HFF-Myc (cell line): Measurements from ENCODE around the gene KCND3.

ENCODE experiments used
- DNase-seq: peaks from one replicate; pipeline ENCODE4 v3.0.0-alpha.2; 2011; ENCODE audit warnings: low read depth; ENCODE audit errors: extremely low read depth
- H3K4me3 ChIP-seq: replicated peaks from 2 replicates; pipeline ENCODE4 v1.5.1; 2011; ENCODE audit warnings: low read depth, mild to moderate bottlenecking, control low read depth, low read length
- CTCF ChIP-seq: IDR thresholded peaks from 2 replicates; pipeline ENCODE4 v1.5.1; 2012; ENCODE audit warnings: mild to moderate bottlenecking, low read depth, low read length, control low read depth; ENCODE audit errors: missing control alignments

Gene KCND3

GRCh38 chr1:111851552-111851951 is 137.9 kb downstream of the KCND3 start:
- H3K4me3 ChIP-seq: no peak overlapping the region
- no peak for TF ChIP-seq CTCF
- DNase-seq: no peak

GRCh38 chr1:111850109-111850508 is 139.4 kb downstream of the KCND3 start:
- TF ChIP-seq CTCF: no peak
- no peak for DNase-seq
- no peak overlapping the region for H3K4me3 ChIP-seq

- no peak for DNase-seq
- no peak overlapping the region for H3K4me3 ChIP-seq
- TF ChIP-seq CTCF: no peak
Measured at GRCh38 chr1:111848852-111849545, 140.5 kb downstream of the KCND3 start.

- TF ChIP-seq CTCF: no peak
- H3K4me3 ChIP-seq: no peak overlapping the region
- DNase-seq: no peak
Measured at GRCh38 chr1:111847466-111847865, 142.0 kb downstream of the KCND3 start.

- TF ChIP-seq CTCF: no peak
- H3K4me3 ChIP-seq: no peak overlapping the region
- DNase-seq: no peak
Measured at GRCh38 chr1:111846842-111847241, 142.6 kb downstream of the KCND3 start.

GRCh38 chr1:111843177-111843576 is 146.3 kb downstream of the KCND3 start:
- TF ChIP-seq CTCF: no peak
- no peak overlapping the region for H3K4me3 ChIP-seq
- no peak for DNase-seq

GRCh38 chr1:111842411-111842810 is 147.1 kb downstream of the KCND3 start:
- no peak for DNase-seq
- no peak overlapping the region for H3K4me3 ChIP-seq
- no peak for TF ChIP-seq CTCF
